ENCODE measurements around the gene RNF181.
"Not testable (repeated sequence)": the region's sequence is repeated elsewhere in the genome, so short reads cannot be mapped to it uniquely, and the experiment has no call there.

RNF181 gene

DNA sequence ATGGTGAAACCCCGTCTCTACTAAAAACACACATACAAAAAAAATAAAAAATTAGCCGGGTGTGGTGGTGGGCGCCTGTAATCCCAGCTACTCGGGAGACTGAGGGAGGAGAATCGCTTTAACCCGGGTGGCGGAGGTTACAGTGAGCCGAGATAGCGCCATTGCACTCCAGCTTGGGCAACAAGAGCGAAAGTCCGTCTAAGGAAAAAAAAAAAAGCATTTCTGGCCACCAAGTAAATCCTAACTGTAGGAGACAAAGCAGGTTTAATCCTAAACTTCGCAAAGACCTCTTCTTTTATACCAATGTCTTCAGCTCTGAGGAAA is 35.2 kb upstream of the RNF181 start:
- Mint-ChIP-seq H3K4me3 (peak overlapping the region; percentile 93 to 94), H3K36me3 (peaks cover 5 to 13% of the 10 kb centered on the region in 2 donors), H3K4me1 (peaks cover 19 to 55% of the 10 kb centered on the region in 2 donors), H3K27ac (peak overlapping the region; percentile 51)
- H3K9me3 Mint-ChIP-seq; DNase-seq; H3K27me3 Mint-ChIP-seq; ATAC-seq (replicated peaks): not testable (repeated sequence)

DNA sequence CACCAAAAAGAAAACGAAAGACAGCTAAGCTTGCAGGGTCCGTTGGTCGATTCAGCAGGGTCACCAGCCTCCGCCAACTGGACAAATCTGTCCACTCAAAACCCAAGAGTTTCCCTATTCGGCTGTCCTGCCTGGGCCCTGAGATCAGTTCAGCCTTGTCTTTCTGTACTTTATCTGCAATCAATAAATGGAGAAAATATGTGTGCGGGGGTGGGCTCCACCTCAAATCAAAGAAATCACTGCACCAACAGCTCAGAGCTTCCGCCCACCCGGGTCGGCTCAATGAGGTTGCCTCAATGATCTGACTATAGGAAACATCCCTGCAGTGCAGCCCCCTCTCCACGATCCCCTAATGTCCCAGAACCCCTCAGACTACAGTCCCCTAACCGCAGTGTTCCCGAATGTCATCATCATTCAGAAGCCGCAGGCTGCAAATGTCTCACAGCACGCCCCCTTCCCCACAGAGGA is 34.7 kb upstream of the RNF181 start:
- peak overlapping the region; percentile 93 to 94 for H3K4me3 Mint-ChIP-seq
- H3K4me1 Mint-ChIP-seq: peaks cover 18 to 55% of the 10 kb centered on the region in 2 donors
- peaks cover 5 to 10% of the 10 kb centered on the region in 2 donors for H3K36me3 Mint-ChIP-seq
- no peaks in the 10 kb centered on the region for H3K27me3 Mint-ChIP-seq
- H3K9me3 Mint-ChIP-seq: no peaks in the 10 kb centered on the region
- H3K27ac Mint-ChIP-seq: peak overlapping the region; percentile 91
- DNase-seq (no peak), ATAC-seq (replicated peaks) (peak; percentile 15 to 22)

DNA sequence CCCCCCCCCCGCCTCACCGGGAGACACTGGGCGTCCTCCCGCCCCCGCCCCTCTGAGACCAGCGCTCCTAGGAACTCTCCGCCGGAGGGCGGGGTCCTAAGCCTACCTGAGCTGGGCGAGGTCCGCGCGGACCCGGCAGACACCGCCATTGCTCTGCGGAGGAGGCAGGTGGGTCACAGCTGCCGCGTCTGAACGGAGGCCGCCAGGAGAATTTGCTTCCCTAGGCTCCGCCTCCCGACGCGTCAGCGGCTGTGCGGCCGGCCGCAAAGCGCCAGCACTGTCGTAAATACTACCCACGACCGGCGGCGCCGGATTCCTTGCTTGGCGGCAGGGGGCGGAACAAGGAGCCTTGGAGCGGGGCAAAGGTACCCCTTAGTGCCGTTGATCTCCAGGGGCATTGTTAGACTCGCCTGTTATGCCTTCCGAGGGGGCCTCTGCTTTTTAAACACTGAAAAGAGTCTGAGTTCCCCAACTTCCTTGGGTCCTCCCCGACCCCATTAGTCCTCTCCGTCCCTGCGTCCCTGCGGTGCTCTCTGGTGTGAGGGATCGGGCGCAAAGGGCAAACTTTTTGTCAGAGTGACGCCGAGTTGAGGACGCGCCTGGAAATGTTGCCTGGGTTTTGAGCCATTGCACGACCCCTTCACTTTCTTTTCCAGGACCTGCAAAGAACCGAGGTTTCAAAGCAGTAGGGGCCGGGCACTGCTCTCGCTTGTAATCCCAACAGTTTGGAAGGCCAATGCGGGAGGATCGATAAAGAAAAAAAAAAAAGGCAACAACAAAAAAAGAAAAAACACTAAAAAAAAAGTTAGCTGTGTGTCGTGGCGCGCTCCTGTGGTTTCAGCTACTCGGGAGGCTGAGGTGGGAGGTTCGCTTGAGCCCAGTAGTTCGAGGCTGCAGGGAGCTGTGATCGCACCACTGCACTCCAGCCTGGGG is 34.0 kb upstream of the RNF181 start, which contains the start of gene GGCX:
TSS of gene GGCX (minus strand) at position 214 of the 933 bp plus-strand sequence. CDS start at position 149, 65 bp downstream.
- peak within 1 kb of the TSS; percentile 93 to 94 for H3K4me3 Mint-ChIP-seq
- H3K36me3 Mint-ChIP-seq: peaks cover 5 to 9% of the 10 kb centered on the region in 2 donors
- H3K4me1 Mint-ChIP-seq: peaks cover 18 to 55% of the 10 kb centered on the region in 2 donors
- peak within 1 kb of the TSS; percentile 98 for H3K27ac Mint-ChIP-seq
- no peaks in the 10 kb centered on the region for H3K27me3 Mint-ChIP-seq
- peak; percentile 95 to 97 for ATAC-seq (replicated peaks)
- peak; percentile 89 for DNase-seq
- no peaks in the 10 kb centered on the region for H3K9me3 Mint-ChIP-seq

DNA sequence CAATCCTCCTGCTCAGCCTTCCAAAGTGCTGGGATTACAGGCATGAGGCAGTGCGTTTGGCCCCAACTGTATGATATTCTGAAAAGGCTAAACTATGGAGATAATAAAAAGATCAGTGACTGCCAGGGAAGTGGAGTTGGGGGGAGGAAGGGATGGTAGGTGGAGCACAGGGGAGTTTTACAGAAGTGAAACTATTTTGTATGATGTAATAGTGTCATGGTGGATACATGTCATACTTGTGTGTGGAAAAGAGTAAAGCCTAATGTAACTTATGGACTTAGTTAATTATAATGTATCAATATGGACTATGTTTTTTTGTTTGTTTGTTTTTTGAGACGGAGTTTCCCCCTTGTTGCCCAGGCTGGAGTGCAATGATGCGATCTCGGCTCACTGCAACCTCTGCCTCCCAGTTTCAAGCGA is 31.4 kb upstream of the RNF181 start:
- Mint-ChIP-seq H3K9me3 (no peaks in the 10 kb centered on the region), H3K27me3 (no peaks in the 10 kb centered on the region), H3K4me1 (peaks cover 14 to 41% of the 10 kb centered on the region in 2 donors), H3K36me3 (no peaks in the 10 kb centered on the region), H3K27ac (peak overlapping the region; percentile 11), H3K4me3 (no peak overlapping the region)
- ATAC-seq (replicated peaks) (no peak), DNase-seq (no peak)

DNA sequence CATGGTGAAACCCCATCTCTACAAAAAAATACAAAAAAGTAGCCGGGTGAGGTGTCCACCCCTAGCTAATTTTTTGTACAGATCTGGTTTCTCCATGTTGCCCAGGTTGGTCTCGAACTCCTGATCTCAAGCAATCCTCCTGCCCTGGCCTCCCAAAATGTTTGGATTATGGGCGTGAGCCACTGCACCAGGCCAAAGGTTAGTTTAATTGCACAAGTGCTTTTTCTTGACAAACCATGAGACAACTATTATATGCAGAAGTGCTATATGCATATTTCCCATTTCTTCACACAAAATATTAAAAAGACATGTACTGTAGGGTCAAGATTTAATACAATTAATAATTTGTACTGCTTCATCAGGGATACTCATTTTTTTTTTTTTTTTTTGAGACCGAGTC is 29.3 kb upstream of the RNF181 start:
- Mint-ChIP-seq H3K4me1 (peaks cover 10 to 21% of the 10 kb centered on the region in 2 donors), H3K9me3 (no peaks in the 10 kb centered on the region), H3K4me3 (no peak overlapping the region), H3K27me3 (no peaks in the 10 kb centered on the region), H3K36me3 (no peaks in the 10 kb centered on the region), H3K27ac (no peak overlapping the region)
- ATAC-seq (replicated peaks): no peak
- DNase-seq: no peak

DNA sequence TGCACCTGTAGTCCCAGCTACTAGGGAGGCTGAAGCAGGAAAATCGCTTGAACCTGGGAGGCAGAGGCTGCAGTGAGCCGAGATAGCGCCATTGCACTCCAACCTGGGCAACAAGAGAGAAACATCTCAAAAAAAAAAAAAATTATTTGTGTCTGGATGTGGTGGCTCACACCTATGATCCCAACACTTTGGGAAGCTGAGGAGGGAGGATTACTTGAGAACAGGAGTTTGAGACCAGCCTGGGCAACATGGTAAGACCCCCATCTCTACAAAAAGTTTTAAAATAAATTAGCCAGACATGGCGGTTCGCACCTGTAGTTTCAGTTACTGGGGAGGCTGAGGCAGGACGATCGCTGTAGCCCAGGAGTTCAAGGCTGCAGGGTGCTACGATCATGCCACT is 19.8 kb upstream of the RNF181 start:
- Mint-ChIP-seq H3K4me3 (no peak overlapping the region), H3K27me3 (no peaks in the 10 kb centered on the region), H3K27ac (no peak overlapping the region)

DNA sequence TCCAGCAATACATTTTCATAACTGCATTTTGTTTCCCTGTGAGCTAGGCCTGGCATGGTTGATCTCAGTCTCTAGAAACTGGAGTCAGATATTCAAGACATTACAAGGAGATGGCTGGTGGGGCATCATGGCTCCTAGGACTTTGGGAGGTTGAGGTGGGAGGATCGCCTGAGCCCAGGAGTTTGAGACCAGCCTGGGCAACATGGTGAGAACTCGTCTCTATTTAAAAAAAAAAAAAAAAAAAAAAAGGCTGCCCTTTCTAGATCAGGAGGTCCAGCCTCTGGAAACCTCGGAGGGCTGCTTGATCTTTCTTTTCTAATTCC is 18.5 kb upstream of the RNF181 start:
- Mint-ChIP-seq H3K27ac (peak overlapping the region; percentile 96), H3K4me3 (peak overlapping the region; percentile 92 to 99), H3K9me3 (no peaks in the 10 kb centered on the region), H3K27me3 (no peaks in the 10 kb centered on the region), H3K36me3 (peaks cover 16 to 23% of the 10 kb centered on the region in 2 donors), H3K4me1 (peaks cover 21 to 41% of the 10 kb centered on the region in 2 donors)
- no peak for DNase-seq
- ATAC-seq (replicated peaks): no peak

More for the DNA sequence above, 19.8 kb upstream of the RNF181 start:
- DNase-seq: no peak
- ATAC-seq (replicated peaks): no peak
- Mint-ChIP-seq H3K4me1 (peaks cover 18 to 35% of the 10 kb centered on the region in 2 donors), H3K9me3 (no peaks in the 10 kb centered on the region), H3K36me3 (peaks cover 8 to 16% of the 10 kb centered on the region in 2 donors)

DNA sequence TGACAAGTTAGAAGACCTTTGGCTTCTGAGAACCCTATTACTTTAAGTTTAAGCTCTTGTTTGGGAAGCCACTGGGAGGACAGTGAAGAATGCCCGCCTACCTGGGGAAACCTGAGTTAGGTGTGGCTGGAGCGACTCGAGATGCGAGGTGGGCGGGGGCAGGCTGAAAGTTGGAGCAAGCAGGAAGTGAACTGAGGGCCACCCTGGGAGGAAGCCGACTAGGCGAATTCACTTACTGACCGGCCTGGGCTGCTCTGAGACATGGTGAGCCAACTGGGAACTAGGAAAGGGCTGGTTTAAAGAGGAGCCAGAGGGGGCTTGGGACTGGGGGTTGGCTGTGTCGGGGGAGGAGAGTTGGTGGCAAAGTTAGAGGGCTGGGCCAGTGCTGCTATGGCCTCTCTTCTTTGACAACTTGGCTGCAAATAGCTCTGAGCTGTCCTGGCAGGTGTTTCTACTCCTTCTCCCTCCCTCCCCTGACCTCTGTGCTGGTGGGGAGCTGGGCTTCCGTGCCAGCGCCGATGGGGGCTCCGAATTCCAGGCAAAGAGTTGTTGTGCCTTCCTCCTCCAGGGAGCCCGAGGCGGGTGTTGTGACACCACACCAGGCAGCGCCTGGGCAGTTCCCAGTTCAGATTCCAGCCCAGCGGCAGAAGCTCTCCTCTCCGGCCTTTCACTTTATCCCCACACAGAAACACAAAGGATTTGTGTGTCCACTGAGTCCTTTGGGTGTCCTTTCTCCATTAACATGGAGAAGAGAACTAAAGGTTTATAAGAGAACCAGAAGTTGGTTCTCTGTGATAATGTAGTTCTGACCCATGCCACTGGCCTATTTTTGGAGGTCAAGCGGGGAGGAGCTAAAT is 17.9 kb upstream of the RNF181 start, which contains the start of gene VAMP8:
TSS of gene VAMP8 (plus strand) at position 201 of the 857 bp plus-strand sequence. CDS start at position 262, 61 bp downstream.
- Mint-ChIP-seq H3K4me1 (peaks cover 26 to 46% of the 10 kb centered on the region in 2 donors), H3K27ac (peak within 1 kb of the TSS; percentile 96), H3K27me3 (no peaks in the 10 kb centered on the region), H3K4me3 (peak within 1 kb of the TSS; percentile 92 to 99), H3K9me3 (no peaks in the 10 kb centered on the region), H3K36me3 (peaks cover 21 to 29% of the 10 kb centered on the region in 2 donors)
- ATAC-seq (replicated peaks) (peak; percentile 78), DNase-seq (peak; percentile 46)

DNA sequence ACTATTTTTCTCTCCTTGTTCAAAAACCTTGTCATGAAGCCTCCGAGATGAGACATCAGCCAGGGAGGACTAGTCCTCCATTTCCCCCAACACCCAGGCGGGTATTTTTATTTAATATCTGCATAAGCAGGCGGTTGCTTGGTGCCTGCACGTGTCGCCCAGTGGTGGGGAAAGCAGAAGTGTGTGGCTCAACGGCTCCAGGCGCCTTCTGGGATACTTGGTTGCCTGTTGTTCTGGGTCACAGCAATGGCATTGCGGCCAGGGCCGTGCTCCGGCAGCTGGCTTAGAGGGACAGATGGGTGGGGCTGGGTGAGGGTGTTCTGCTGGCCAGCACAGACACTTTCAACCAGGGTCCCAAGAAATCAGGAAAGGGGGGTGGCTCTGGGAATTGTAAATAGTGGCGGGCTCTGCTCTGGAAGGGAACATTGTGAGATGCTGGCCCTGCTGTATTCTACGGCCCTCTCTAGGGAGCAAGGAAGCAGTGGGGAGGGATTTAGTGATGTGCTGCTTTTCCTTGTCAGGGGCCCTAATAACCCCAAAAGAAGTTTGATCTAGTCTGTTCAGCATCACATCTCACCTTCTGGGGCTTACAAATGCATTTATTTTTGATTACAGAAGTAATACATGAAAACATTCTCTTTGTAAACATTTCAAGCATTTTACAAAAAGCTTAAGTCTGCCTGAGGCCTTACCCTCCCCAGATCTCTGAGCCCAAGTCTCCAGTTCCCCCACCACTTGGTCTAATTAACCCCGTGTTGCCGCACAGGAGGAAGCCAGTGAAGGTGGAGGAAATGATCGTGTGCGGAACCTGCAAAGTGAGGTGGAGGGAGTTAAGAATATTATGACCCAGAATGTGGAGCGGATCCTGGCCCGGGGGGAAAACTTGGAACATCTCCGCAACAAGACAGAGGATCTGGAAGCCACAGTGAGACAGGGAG is 17.0 kb upstream of the RNF181 start:
- Mint-ChIP-seq H3K27ac (peak overlapping the region; percentile 96), H3K36me3 (peaks cover 24 to 37% of the 10 kb centered on the region in 2 donors), H3K9me3 (no peaks in the 10 kb centered on the region), H3K27me3 (no peaks in the 10 kb centered on the region), H3K4me1 (peaks cover 29 to 55% of the 10 kb centered on the region in 2 donors), H3K4me3 (peak overlapping the region; percentile 92 to 99)
- peak; percentile 86 to 87 for ATAC-seq (replicated peaks)
- DNase-seq: peak; percentile 47

DNA sequence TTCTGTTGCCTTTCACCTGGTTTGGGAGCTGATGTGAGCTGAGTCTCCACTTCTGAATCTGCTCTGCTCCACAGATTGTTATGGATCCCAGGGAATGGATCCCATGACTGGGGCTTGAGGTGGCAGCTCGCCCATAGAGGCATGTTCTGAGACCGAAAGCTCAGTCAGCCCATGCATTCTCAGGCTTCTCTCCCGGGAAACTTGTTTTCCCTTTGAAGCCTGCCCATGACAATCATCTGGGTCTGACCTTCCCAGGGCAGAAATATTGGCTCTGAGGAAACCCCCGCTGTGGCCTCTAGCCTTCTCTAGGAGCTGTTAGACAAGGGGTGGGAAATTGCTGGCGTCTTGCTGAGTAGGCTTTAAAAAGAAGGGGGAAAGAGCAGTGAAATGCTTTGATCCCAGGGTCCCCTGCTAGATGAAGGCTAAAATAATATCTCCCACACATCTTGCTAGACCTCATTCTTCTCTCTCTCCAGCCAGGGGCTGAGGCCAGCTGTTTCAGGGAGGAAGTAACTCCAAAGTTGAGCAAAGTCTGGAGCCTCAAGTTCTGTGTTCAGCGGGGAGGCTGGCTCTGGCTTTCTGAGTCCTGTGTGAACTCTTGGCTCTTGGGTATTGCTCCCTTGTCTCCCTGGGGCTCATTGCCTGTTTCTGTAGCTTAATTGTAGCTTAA is 16.1 kb upstream of the RNF181 start:
- Mint-ChIP-seq H3K27me3 (no peaks in the 10 kb centered on the region), H3K36me3 (peaks cover 24 to 38% of the 10 kb centered on the region in 2 donors), H3K9me3 (no peaks in the 10 kb centered on the region), H3K4me1 (peaks cover 32 to 61% of the 10 kb centered on the region in 2 donors), H3K4me3 (peak overlapping the region; percentile 92 to 99), H3K27ac (peak overlapping the region; percentile 78)
- ATAC-seq (replicated peaks) (no peak), DNase-seq (no peak)

DNA sequence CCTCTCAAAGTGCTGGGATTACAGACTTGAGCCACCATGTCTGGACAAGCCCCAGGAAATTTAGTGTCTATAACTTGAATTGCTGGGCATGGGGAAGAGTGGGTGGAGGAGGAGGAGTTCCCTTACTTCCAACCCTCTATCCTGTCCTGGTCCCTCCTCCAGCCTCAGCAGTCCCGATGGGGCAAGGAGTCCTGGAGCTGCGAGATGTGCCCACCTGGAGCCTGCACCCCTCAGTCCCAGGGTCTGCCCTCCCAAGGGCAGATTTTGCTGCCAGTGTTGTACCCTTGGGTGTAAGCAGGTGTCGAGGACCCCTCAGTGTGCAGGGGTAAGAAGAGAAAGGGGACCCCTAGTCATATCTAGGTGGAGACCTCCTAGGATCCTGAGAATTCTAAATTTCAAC is 15.3 kb upstream of the RNF181 start:
- Mint-ChIP-seq H3K4me1 (peaks cover 39 to 68% of the 10 kb centered on the region in 2 donors), H3K27me3 (no peaks in the 10 kb centered on the region), H3K4me3 (peak overlapping the region; percentile 8 to 29), H3K9me3 (no peaks in the 10 kb centered on the region), H3K27ac (no peak overlapping the region), H3K36me3 (peaks cover 24 to 40% of the 10 kb centered on the region in 2 donors)
- DNase-seq: no peak
- ATAC-seq (replicated peaks): no peak

DNA sequence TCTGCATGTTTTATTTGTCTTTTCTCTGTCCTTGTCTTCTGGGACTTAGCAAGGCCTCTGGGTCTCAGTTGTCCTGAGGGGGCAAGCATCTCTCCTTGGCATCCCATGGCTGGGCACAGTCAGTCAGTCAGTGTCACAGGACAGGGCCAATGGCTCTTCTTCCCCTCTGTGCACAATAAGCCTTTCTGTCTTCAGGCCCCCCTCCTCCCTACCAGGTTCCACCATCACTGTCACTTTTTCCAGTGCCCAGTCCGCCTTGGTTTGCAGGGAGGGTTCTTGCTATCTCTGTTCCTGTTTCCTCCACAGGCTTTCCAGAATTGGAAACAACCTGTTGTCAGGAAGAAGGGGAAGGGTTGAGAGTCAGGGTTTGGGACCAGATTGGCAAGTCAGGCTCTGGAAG is 13.1 kb upstream of the RNF181 start:
- DNase-seq: no peak
- H3K27ac Mint-ChIP-seq: peak overlapping the region; percentile 45
- H3K27me3 Mint-ChIP-seq: no peaks in the 10 kb centered on the region
- no peak for ATAC-seq (replicated peaks)
- peaks cover 24 to 42% of the 10 kb centered on the region in 2 donors for H3K36me3 Mint-ChIP-seq
- peaks cover 44 to 79% of the 10 kb centered on the region in 2 donors for H3K4me1 Mint-ChIP-seq
- no peak overlapping the region for H3K4me3 Mint-ChIP-seq
- no peaks in the 10 kb centered on the region for H3K9me3 Mint-ChIP-seq
